Panc1 (cell line): ENCODE data around the gene CHMP5. TPM values are rescaled to one million over a fixed set of nuclear protein-coding genes. Genes with fewer than 3 reads are reported as not detected.

Experiments
- ATAC-seq: fragments of 200-7000 bp; cut with Tn5 transposase; 2 replicates; pipeline ENCODE4 v1.9.1; 2020; ENCODE audit warnings: mild to moderate bottlenecking, moderate library complexity
- BruUV-seq: library from RNA; stranded (reverse); fragments of 400-500 nt; replicated peaks from 2 replicates; lab custom pipeline; 2021; lab: Mats Ljungman, UMichigan
- CTCF ChIA-PET: fragments of 300-600 bp; sonication (Branson Sonifier 250); formaldehyde crosslinking; loops from one replicate; lab custom pipeline; 2022; ENCODE audit warnings: antibody characterized with exemption; lab: Charles Lee
- POLR2A ChIA-PET: fragments of 300-600 bp; sonication (Branson Sonifier 250); formaldehyde crosslinking; loops from one replicate; lab custom pipeline; 2022; ENCODE audit warnings: antibody characterized with exemption; lab: Charles Lee
- DNase-seq: peaks from one replicate; pipeline ENCODE4 v3.0.0-alpha.2; 2010; ENCODE audit warnings: low read depth, low spot score
- H3K27ac ChIP-seq: 2 replicates; pipeline ENCODE4 v1.5.1; 2011; ENCODE audit warnings: mild to moderate bottlenecking, low read length, inconsistent platforms
- H3K27me3 ChIP-seq: fragments of 200-500 bp; sonication (Bioruptor generic); 2 replicates; pipeline ENCODE4 v1.6.0; 2014; ENCODE audit warnings: low read length, inconsistent platforms; ENCODE audit not compliant: control insufficient read depth, insufficient read depth
- H3K36me3 ChIP-seq: fragments of 200-500 bp; sonication (Bioruptor generic); 2 replicates; pipeline ENCODE4 v1.5.1; 2014; ENCODE audit warnings: inconsistent platforms, mild to moderate bottlenecking, low read length, moderate library complexity; ENCODE audit not compliant: control insufficient read depth, insufficient read depth
- H3K4me1 ChIP-seq: 2 replicates; pipeline ENCODE4 v1.5.1; 2011; ENCODE audit warnings: inconsistent platforms, mild to moderate bottlenecking, low read length, moderate library complexity; ENCODE audit not compliant: control insufficient read depth, insufficient read depth
- H3K4me3 ChIP-seq, 2 experiments: 2 replicates each; pipeline ENCODE4 v1.5.1; 2011 to 2012; ENCODE audit warnings: low read depth in 2 of 2, low read length in 2 of 2, mild to moderate bottlenecking in 2 of 2, inconsistent platforms in 1 of 2, moderate library complexity in 1 of 2
- H3K9me3 ChIP-seq: fragments of 200-500 bp; sonication (Bioruptor generic); 2 replicates; pipeline ENCODE4 v1.5.1; 2014; ENCODE audit warnings: low read depth, mild to moderate bottlenecking, inconsistent platforms, low read length, moderate library complexity; ENCODE audit not compliant: control insufficient read depth, insufficient read depth
- POLR2AphosphoS5 ChIP-seq: IDR thresholded peaks from 2 replicates; pipeline ENCODE4 v1.6.1; 2012; ENCODE audit warnings: mild to moderate bottlenecking, low read depth, low read length, moderate library complexity
- SIN3A ChIP-seq: IDR thresholded peaks from 2 replicates; pipeline ENCODE4 v1.6.1; 2012; ENCODE audit warnings: low read depth, mild to moderate bottlenecking, low read length, moderate library complexity, borderline replicate concordance; ENCODE audit not compliant: insufficient read depth
- TCF7L2 ChIP-seq: IDR thresholded peaks from 2 replicates; pipeline ENCODE4 v1.6.1; 2011; ENCODE audit warnings: mild to moderate bottlenecking, low read depth, low read length, inconsistent platforms
- in situ Hi-C: cut with HindIII; loops from 2 replicates; pipeline ENCODE4 v1.10.0; 2016; ENCODE audit warnings: low sequenced_read_pairs, low pct_unique_long_range_greater_than_20kb
- intact Hi-C: fragments of 100-400 bp; cut with micrococcal nuclease; formaldehyde crosslinking; loops from one replicate; pipeline ENCODE4 v1.10.0; 2022; ENCODE audit not compliant: unreplicated experiment
- total RNA-seq: library from RNA; stranded (reverse); gene quantifications from one replicate; pipeline ENCODE4 v1.2.1, GENCODE V29; 2021; ENCODE audit not compliant: unreplicated experiment
- TF ChIP-seq, protein P1 (sequence below), 2 experiments: IDR thresholded peaks; 2 replicates each; pipeline ENCODE4 v1.6.1; 2011 to 2012; ENCODE audit warnings: low read depth in 2 of 2, control low read depth in 1 of 2, low read length in 1 of 2, mild to moderate bottlenecking in 1 of 2, moderate library complexity in 1 of 2; ENCODE audit not compliant: insufficient read depth in 1 of 2
- TF ChIP-seq, protein P2 (sequence below): fragments of 450-650 bp; IDR thresholded peaks from 2 replicates; pipeline ENCODE4 v1.5.1; 2017; ENCODE audit warnings: mild to moderate bottlenecking

CHMP5 gene
- total RNA-seq, 1 experiment from 2014 or later: 74.5 TPM

DNA sequence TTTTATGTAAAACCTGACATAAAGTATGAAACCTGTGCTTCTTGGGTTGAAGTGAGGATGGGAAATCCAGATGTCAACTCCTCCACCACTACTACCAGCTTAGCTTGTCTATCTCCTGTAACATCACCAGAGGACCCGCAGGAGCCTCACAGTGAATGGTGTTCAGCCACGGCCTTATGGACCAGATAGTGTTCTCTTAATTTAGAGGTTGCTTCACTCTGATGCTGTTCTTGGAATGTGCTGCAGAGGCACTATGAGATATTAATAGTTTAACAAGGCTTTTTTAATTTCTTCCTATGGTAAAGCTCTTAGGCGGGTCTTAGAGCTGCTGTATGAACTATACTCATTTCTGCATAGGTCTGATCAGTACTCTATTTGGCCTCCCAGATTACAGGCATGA is 53.4 kb downstream of the CHMP5 start:
- Histone ChIP-seq H3K4me3 (no peak overlapping the region), H3K27ac (no peak overlapping the region), H3K36me3 (peaks cover 43% of the 10 kb centered on the region), H3K27me3 (no peaks in the 10 kb centered on the region), H3K9me3 (no peaks in the 10 kb centered on the region), H3K4me1 (no peaks in the 10 kb centered on the region)
- ChIA-PET POLR2A (no interaction called here), CTCF (no interaction called here)
- intact Hi-C loops (no loop called here), in situ Hi-C loops (no loop called here)
- DNase-seq (no peak), ATAC-seq (no peak)
- no TSS peak for BruUV-seq
- TF ChIP-seq, protein P1, sequence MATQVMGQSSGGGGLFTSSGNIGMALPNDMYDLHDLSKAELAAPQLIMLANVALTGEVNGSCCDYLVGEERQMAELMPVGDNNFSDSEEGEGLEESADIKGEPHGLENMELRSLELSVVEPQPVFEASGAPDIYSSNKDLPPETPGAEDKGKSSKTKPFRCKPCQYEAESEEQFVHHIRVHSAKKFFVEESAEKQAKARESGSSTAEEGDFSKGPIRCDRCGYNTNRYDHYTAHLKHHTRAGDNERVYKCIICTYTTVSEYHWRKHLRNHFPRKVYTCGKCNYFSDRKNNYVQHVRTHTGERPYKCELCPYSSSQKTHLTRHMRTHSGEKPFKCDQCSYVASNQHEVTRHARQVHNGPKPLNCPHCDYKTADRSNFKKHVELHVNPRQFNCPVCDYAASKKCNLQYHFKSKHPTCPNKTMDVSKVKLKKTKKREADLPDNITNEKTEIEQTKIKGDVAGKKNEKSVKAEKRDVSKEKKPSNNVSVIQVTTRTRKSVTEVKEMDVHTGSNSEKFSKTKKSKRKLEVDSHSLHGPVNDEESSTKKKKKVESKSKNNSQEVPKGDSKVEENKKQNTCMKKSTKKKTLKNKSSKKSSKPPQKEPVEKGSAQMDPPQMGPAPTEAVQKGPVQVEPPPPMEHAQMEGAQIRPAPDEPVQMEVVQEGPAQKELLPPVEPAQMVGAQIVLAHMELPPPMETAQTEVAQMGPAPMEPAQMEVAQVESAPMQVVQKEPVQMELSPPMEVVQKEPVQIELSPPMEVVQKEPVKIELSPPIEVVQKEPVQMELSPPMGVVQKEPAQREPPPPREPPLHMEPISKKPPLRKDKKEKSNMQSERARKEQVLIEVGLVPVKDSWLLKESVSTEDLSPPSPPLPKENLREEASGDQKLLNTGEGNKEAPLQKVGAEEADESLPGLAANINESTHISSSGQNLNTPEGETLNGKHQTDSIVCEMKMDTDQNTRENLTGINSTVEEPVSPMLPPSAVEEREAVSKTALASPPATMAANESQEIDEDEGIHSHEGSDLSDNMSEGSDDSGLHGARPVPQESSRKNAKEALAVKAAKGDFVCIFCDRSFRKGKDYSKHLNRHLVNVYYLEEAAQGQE (IDR thresholded peaks at IDR 0.05; ENCODE audit: insufficient read depth in 1 of 2, low read depth in 2 of 2, low read length in 1 of 2): no peak
- TF ChIP-seq SIN3A (no peak), POLR2AphosphoS5 (no peak), TCF7L2 (no peak)
- TF ChIP-seq, protein P2, sequence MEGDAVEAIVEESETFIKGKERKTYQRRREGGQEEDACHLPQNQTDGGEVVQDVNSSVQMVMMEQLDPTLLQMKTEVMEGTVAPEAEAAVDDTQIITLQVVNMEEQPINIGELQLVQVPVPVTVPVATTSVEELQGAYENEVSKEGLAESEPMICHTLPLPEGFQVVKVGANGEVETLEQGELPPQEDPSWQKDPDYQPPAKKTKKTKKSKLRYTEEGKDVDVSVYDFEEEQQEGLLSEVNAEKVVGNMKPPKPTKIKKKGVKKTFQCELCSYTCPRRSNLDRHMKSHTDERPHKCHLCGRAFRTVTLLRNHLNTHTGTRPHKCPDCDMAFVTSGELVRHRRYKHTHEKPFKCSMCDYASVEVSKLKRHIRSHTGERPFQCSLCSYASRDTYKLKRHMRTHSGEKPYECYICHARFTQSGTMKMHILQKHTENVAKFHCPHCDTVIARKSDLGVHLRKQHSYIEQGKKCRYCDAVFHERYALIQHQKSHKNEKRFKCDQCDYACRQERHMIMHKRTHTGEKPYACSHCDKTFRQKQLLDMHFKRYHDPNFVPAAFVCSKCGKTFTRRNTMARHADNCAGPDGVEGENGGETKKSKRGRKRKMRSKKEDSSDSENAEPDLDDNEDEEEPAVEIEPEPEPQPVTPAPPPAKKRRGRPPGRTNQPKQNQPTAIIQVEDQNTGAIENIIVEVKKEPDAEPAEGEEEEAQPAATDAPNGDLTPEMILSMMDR: no peak

DNA sequence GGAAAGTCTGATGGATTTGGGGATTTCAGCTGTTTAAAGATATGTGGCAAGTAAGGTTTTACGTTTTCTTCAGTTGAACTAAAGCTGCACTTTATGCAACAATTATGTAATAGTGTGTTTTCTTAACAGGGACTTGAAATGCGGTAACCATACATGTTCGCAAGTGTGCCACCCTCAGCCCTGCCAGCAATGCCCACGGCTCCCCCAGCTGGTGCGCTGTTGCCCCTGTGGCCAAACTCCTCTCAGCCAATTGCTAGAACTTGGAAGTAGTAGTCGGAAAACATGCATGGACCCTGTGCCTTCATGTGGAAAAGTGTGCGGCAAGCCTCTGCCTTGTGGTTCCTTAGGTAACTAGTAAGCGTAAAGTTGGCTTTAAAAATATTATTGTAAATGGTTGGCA is 53.9 kb downstream of the CHMP5 start:
- ChIA-PET CTCF (no interaction called here), POLR2A (no interaction called here)
- Histone ChIP-seq H3K9me3 (no peaks in the 10 kb centered on the region), H3K27me3 (no peaks in the 10 kb centered on the region), H3K27ac (no peak overlapping the region), H3K4me3 (no peak overlapping the region), H3K36me3 (peaks cover 40% of the 10 kb centered on the region), H3K4me1 (no peaks in the 10 kb centered on the region)
- DNase-seq (no peak), ATAC-seq (no peak)
- TF ChIP-seq POLR2AphosphoS5 (no peak), TCF7L2 (no peak), SIN3A (no peak)
- TF ChIP-seq, protein P2: no peak
- TF ChIP-seq, protein P1 (IDR thresholded peaks at IDR 0.05; ENCODE audit: insufficient read depth in 1 of 2, low read depth in 2 of 2, low read length in 1 of 2): no peak
- in situ Hi-C loops (no loop called here), intact Hi-C loops (no loop called here)
- no TSS peak for BruUV-seq
